Uterus (tissue), 4 donors: ENCODE measurements around the gene RBM45. TPM values are rescaled to one million over a fixed set of nuclear protein-coding genes. Genes with fewer than 3 reads are reported as not detected.

Experiments
- DNase-seq, 2 donors: peaks; one replicate each; pipeline ENCODE4 v3.0.0-alpha.2; 2019 to 2020
- H3K27ac ChIP-seq, 2 donors: fragments of 200-600 bp; sonication (generic); 1 replicate in 1 of 2; 2 replicates in 1 of 2; pipeline ENCODE4 v1.5.1; 2016 to 2018
- H3K27me3 ChIP-seq, 2 donors: fragments of 200-600 bp; sonication (generic); one replicate each; pipeline ENCODE4 v1.5.1; 2018 to 2019; ENCODE audit warnings: control low read depth in 1 of 2
- H3K36me3 ChIP-seq, 2 donors: fragments of 200-600 bp; sonication (generic); one replicate each; pipeline ENCODE4 v1.5.1; 2019; ENCODE audit warnings: control low read depth in 1 of 2
- H3K4me1 ChIP-seq, 2 donors: fragments of 200-600 bp; sonication (generic); one replicate each; pipeline ENCODE4 v1.5.1; 2018 to 2019; ENCODE audit warnings: control low read depth in 1 of 2
- H3K4me3 ChIP-seq, 2 donors: fragments of 200-600 bp; sonication (generic); 1 replicate in 1 of 2; 2 replicates in 1 of 2; pipeline ENCODE4 v1.5.1; 2018 to 2019; ENCODE audit warnings: mild to moderate bottlenecking in 1 of 2
- H3K9me3 ChIP-seq, 2 donors: fragments of 200-600 bp; sonication (generic); one replicate each; pipeline ENCODE4 v1.5.1; 2019; ENCODE audit warnings: control low read depth in 1 of 2
- POLR2A ChIP-seq, 2 donors: fragments of 450-650 bp; IDR thresholded peaks; one replicate each; pipeline ENCODE4 v1.6.1; 2016; ENCODE audit warnings: antibody characterized with exemption in 2 of 2, mild to moderate bottlenecking in 1 of 2, moderate library complexity in 1 of 2
- intact Hi-C: fragments of 100-400 bp; cut with DNase I; formaldehyde crosslinking; loops from one replicate; pipeline ENCODE4 v1.15.1; 2023; ENCODE audit warnings: low total_unique reads
- total RNA-seq, 4 donors: library from RNA; depleted of rRNA in 3 of 4; stranded (reverse); fragments of >200 nt in 3 of 4; gene quantifications; one replicate each; pipeline versions ENCODE4 v1.1.0 to v1.2.4, GENCODE V29; 2014 to 2023
- TF ChIP-seq, protein P1 (sequence below), 4 experiments: fragments of 200-600 bp in 2 of 4; fragments of 450-650 bp in 2 of 4; sonication (generic) in 2 of 4; IDR thresholded peaks; one replicate each; pipeline ENCODE4 v1.5.1; 2016 to 2019; ENCODE audit warnings: antibody characterized with exemption in 4 of 4, mild to moderate bottlenecking in 2 of 4, moderate library complexity in 1 of 4
- donor health status: DM: yes; HTN: yes; CAD: no.

RBM45 gene
- total RNA-seq, 4 donors from 2014 or later: 4.7 to 31.9 (median 10.7) TPM

DNA sequence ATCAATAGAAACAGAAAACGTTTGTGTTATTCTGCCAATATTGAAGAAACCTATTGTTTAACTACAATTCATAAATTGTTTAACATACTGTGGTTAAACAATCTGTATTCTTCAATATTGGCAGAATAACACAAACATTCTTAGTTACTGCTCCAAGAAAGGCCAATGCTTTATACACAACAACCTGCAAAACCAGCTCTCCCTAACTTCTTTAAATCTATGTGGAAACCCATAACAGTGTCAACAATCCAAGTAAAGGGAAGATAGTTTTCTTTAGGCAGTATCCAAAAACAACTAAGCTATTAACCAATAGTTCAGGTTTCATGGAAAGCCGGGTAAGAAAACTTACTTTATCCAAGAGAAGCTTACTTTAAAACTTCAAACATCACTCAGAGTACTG is 6.2 kb upstream of the RBM45 start:
- no peaks in the 10 kb centered on the region for H3K4me1 ChIP-seq
- H3K36me3 ChIP-seq: no peaks in the 10 kb centered on the region
- no peaks in the 10 kb centered on the region for H3K9me3 ChIP-seq
- intact Hi-C loops: no loop called here
- H3K4me3 ChIP-seq: no peak overlapping the region
- no peak for TF ChIP-seq POLR2A (IDR thresholded peaks at IDR 0.05)
- DNase-seq: no peak
- H3K27ac ChIP-seq: no peak overlapping the region
- no peaks in the 10 kb centered on the region for H3K27me3 ChIP-seq

DNA sequence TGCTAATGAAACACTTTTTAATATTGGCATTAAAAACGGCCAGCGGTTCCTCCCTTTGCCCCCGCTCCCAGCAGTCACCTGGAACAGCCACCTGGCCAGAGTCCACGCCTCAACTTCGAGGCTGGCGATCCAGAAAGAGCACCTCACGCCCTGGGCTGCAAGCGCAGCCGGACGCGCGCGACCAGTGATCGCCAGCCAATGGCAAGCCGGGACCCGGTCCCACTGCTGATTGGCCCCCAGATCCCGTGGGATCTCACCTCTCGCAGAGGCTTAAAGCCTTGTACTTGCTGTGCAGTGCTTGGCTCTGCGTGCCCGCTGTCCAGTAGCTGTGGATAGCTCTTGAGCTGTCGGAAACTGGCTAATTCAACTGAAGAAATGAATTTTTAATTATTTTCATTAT is 4.1 kb upstream of the RBM45 start:
- Histone ChIP-seq H3K27ac (no peak overlapping the region), H3K4me3 (no peak overlapping the region), H3K9me3 (no peaks in the 10 kb centered on the region), H3K27me3 (no peaks in the 10 kb centered on the region), H3K36me3 (no peaks in the 10 kb centered on the region), H3K4me1 (no peaks in the 10 kb centered on the region)
- no peak for DNase-seq
- intact Hi-C loops: no loop called here
- TF ChIP-seq, protein P1, sequence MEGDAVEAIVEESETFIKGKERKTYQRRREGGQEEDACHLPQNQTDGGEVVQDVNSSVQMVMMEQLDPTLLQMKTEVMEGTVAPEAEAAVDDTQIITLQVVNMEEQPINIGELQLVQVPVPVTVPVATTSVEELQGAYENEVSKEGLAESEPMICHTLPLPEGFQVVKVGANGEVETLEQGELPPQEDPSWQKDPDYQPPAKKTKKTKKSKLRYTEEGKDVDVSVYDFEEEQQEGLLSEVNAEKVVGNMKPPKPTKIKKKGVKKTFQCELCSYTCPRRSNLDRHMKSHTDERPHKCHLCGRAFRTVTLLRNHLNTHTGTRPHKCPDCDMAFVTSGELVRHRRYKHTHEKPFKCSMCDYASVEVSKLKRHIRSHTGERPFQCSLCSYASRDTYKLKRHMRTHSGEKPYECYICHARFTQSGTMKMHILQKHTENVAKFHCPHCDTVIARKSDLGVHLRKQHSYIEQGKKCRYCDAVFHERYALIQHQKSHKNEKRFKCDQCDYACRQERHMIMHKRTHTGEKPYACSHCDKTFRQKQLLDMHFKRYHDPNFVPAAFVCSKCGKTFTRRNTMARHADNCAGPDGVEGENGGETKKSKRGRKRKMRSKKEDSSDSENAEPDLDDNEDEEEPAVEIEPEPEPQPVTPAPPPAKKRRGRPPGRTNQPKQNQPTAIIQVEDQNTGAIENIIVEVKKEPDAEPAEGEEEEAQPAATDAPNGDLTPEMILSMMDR (IDR thresholded peaks at IDR 0.05): no peak
- no peak for TF ChIP-seq POLR2A (IDR thresholded peaks at IDR 0.05)

- no peaks in the 10 kb centered on the region for H3K9me3 ChIP-seq
- H3K27me3 ChIP-seq: no peaks in the 10 kb centered on the region
- DNase-seq: no peak
- TF ChIP-seq, protein P1 (IDR thresholded peaks at IDR 0.05): peak; percentile 26 to 51 (median 42)
- TF ChIP-seq POLR2A (IDR thresholded peaks at IDR 0.05): no peak
- no peak overlapping the region for H3K27ac ChIP-seq
- H3K4me3 ChIP-seq: no peak overlapping the region
- no peaks in the 10 kb centered on the region for H3K4me1 ChIP-seq
- intact Hi-C loops: no loop called here
- H3K36me3 ChIP-seq: no peaks in the 10 kb centered on the region
Measured at GRCh38 chr2:178109813-178110212, 2.4 kb upstream of the RBM45 start.

- H3K36me3 ChIP-seq: no peaks in the 10 kb centered on the region
- H3K4me3 ChIP-seq: no peak overlapping the region
- DNase-seq: no peak
- intact Hi-C loops: no loop called here
- H3K27ac ChIP-seq: no peak overlapping the region
- no peaks in the 10 kb centered on the region for H3K9me3 ChIP-seq
- H3K4me1 ChIP-seq: no peaks in the 10 kb centered on the region
- TF ChIP-seq POLR2A (IDR thresholded peaks at IDR 0.05): no peak
- TF ChIP-seq, protein P1 (IDR thresholded peaks at IDR 0.05): no peak
- H3K27me3 ChIP-seq: no peaks in the 10 kb centered on the region
Measured at GRCh38 chr2:178110681-178111080, 1.6 kb upstream of the RBM45 start.

DNA sequence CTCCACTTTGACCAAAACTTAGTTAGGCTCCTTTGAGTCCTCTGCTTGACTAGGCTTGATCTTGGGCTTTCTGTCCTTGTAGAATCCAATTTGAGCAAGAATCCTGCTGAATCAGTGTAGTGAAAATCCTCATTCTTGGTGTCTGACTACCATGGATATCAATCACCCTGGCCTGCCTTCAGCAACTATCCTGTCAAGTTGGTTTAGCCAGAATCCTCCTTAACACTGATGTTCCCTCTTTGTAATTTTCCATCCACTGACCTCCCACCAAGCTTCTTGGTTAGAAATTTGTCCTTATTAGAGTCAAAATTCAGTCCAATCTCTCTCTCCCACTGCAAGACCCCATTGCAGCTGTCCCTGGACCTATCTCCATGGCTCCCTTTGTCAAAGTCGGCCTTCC is 494 bp upstream of the RBM45 start:
- Histone ChIP-seq H3K4me3 (peak overlapping the region; percentile 67 to 93), H3K27me3 (no peaks in the 10 kb centered on the region), H3K9me3 (no peaks in the 10 kb centered on the region), H3K36me3 (no peaks in the 10 kb centered on the region), H3K4me1 (no peaks in the 10 kb centered on the region), H3K27ac (peak overlapping the region; percentile 64 to 73)
- no peak for DNase-seq
- intact Hi-C loops: no loop called here
- TF ChIP-seq, protein P1 (IDR thresholded peaks at IDR 0.05): no peak
- no peak for TF ChIP-seq POLR2A (IDR thresholded peaks at IDR 0.05)

GRCh38 chr2:178114462-178114861 is 2.2 kb downstream of the RBM45 start:
- no peaks in the 10 kb centered on the region for H3K9me3 ChIP-seq

More at GRCh38 chr2:178114462-178114861, 2.2 kb downstream of the RBM45 start:
- DNase-seq: no peak
- H3K27ac ChIP-seq: no peak overlapping the region
- no peaks in the 10 kb centered on the region for H3K27me3 ChIP-seq
- intact Hi-C loops: no loop called here
- H3K36me3 ChIP-seq: peaks cover 0 to 4% of the 10 kb centered on the region in 2 donors
- no peaks in the 10 kb centered on the region for H3K4me1 ChIP-seq
- H3K4me3 ChIP-seq: no peak overlapping the region
- TF ChIP-seq, protein P1 (IDR thresholded peaks at IDR 0.05): no peak
- no peak for TF ChIP-seq POLR2A (IDR thresholded peaks at IDR 0.05)
